ENCODE measurements around the gene NEURL3.
"Not testable (repeated sequence)": the region's sequence is repeated elsewhere in the genome, so short reads cannot be mapped to it uniquely, and the experiment has no call there.

Gene NEURL3

GRCh38 chr2:96502891-96503636, 2.1 kb downstream of the NEURL3 start:
- H3K36me3 ChIP-seq (ENCODE audit: control insufficient read depth in 2 of 2, insufficient read depth in 2 of 2, low read length in 2 of 2) = no peaks in the 10 kb centered on the region
- H3K9ac ChIP-seq (ENCODE audit: low read length in 2 of 2) = no peak overlapping the region
- H3K4me3 ChIP-seq (ENCODE audit: low read length in 2 of 2) = no peak overlapping the region
- H3K27me3 ChIP-seq (ENCODE audit: control insufficient read depth in 1 of 2, insufficient read depth in 2 of 2, low read length in 2 of 2) = peaks cover 20 to 26% of the 10 kb centered on the region in 2 donors
- no peaks in the 10 kb centered on the region for H3K9me3 ChIP-seq (ENCODE audit: control insufficient read depth in 2 of 2, low read length in 2 of 2)
- peaks cover 12% of the 10 kb centered on the region for H3K4me1 ChIP-seq (ENCODE audit: control insufficient read depth, insufficient read depth, low read length)
- no peak overlapping the region for H3K27ac ChIP-seq (ENCODE audit: low read length)

GRCh38 chr2:96501886-96502810, 3.0 kb downstream of the NEURL3 start:
- Histone ChIP-seq H3K9me3 (ENCODE audit: control insufficient read depth in 2 of 2, low read length in 2 of 2) (no peaks in the 10 kb centered on the region), H3K27ac (ENCODE audit: low read length) (no peak overlapping the region), H3K27me3 (ENCODE audit: control insufficient read depth in 1 of 2, insufficient read depth in 2 of 2, low read length in 2 of 2) (peaks cover 20 to 26% of the 10 kb centered on the region in 2 donors), H3K9ac (ENCODE audit: low read length in 2 of 2) (no peak overlapping the region), H3K4me1 (ENCODE audit: control insufficient read depth, insufficient read depth, low read length) (peaks cover 8% of the 10 kb centered on the region), H3K4me3 (ENCODE audit: low read length in 2 of 2) (no peak overlapping the region), H3K36me3 (ENCODE audit: control insufficient read depth in 2 of 2, insufficient read depth in 2 of 2, low read length in 2 of 2) (no peaks in the 10 kb centered on the region)

GRCh38 chr2:96501471-96501874, 3.7 kb downstream of the NEURL3 start:
- H3K4me3 ChIP-seq (ENCODE audit: low read length in 2 of 2) = no peak overlapping the region
- no peaks in the 10 kb centered on the region for H3K36me3 ChIP-seq (ENCODE audit: control insufficient read depth in 2 of 2, insufficient read depth in 2 of 2, low read length in 2 of 2)
- H3K9me3 ChIP-seq (ENCODE audit: control insufficient read depth in 2 of 2, low read length in 2 of 2) = no peaks in the 10 kb centered on the region
- peaks cover 8% of the 10 kb centered on the region for H3K4me1 ChIP-seq (ENCODE audit: control insufficient read depth, insufficient read depth, low read length)
- H3K27ac ChIP-seq (ENCODE audit: low read length) = no peak overlapping the region
- no peak overlapping the region for H3K9ac ChIP-seq (ENCODE audit: low read length in 2 of 2)
- peaks cover 20 to 26% of the 10 kb centered on the region in 2 donors for H3K27me3 ChIP-seq (ENCODE audit: control insufficient read depth in 1 of 2, insufficient read depth in 2 of 2, low read length in 2 of 2)

GRCh38 chr2:96500385-96501066, 4.6 kb downstream of the NEURL3 start:
- Histone ChIP-seq H3K9me3 (ENCODE audit: control insufficient read depth in 2 of 2, low read length in 2 of 2) (no peaks in the 10 kb centered on the region), H3K27me3 (ENCODE audit: control insufficient read depth in 1 of 2, insufficient read depth in 2 of 2, low read length in 2 of 2) (peaks cover 20 to 26% of the 10 kb centered on the region in 2 donors), H3K4me3 (ENCODE audit: low read length in 2 of 2) (no peak overlapping the region), H3K36me3 (ENCODE audit: control insufficient read depth in 2 of 2, insufficient read depth in 2 of 2, low read length in 2 of 2) (no peaks in the 10 kb centered on the region), H3K4me1 (ENCODE audit: control insufficient read depth, insufficient read depth, low read length) (peaks cover 8% of the 10 kb centered on the region), H3K9ac (ENCODE audit: low read length in 2 of 2) (no peak overlapping the region), H3K27ac (ENCODE audit: low read length) (no peak overlapping the region)

GRCh38 chr2:96499061-96499960, 5.8 kb downstream of the NEURL3 start:
- Histone ChIP-seq H3K27ac (ENCODE audit: low read length) (no peak overlapping the region), H3K9ac (ENCODE audit: low read length in 2 of 2) (no peak overlapping the region), H3K27me3 (ENCODE audit: control insufficient read depth in 1 of 2, insufficient read depth in 2 of 2, low read length in 2 of 2) (peaks cover 20 to 26% of the 10 kb centered on the region in 2 donors), H3K36me3 (ENCODE audit: control insufficient read depth in 2 of 2, insufficient read depth in 2 of 2, low read length in 2 of 2) (no peaks in the 10 kb centered on the region), H3K4me1 (ENCODE audit: control insufficient read depth, insufficient read depth, low read length) (peaks cover 8% of the 10 kb centered on the region), H3K9me3 (ENCODE audit: control insufficient read depth in 2 of 2, low read length in 2 of 2) (peaks cover 0 to 2% of the 10 kb centered on the region in 2 donors), H3K4me3 (ENCODE audit: low read length in 2 of 2) (no peak overlapping the region)

GRCh38 chr2:96498611-96499010, 6.5 kb downstream of the NEURL3 start:
- H3K27ac ChIP-seq (ENCODE audit: low read length); H3K4me1 ChIP-seq (ENCODE audit: control insufficient read depth, insufficient read depth, low read length); H3K36me3 ChIP-seq (ENCODE audit: control insufficient read depth in 2 of 2, insufficient read depth in 2 of 2, low read length in 2 of 2); H3K9me3 ChIP-seq (ENCODE audit: control insufficient read depth in 2 of 2, low read length in 2 of 2); H3K4me3 ChIP-seq (ENCODE audit: low read length in 2 of 2); H3K9ac ChIP-seq (ENCODE audit: low read length in 2 of 2): not testable (repeated sequence)
- H3K27me3 ChIP-seq (ENCODE audit: control insufficient read depth in 1 of 2, insufficient read depth in 2 of 2, low read length in 2 of 2) = peaks cover 19 to 26% of the 10 kb centered on the region in 2 donors

GRCh38 chr2:96498021-96498431, 7.1 kb downstream of the NEURL3 start:
- H3K27ac ChIP-seq (ENCODE audit: low read length) = no peak overlapping the region
- H3K27me3 ChIP-seq (ENCODE audit: control insufficient read depth in 1 of 2, insufficient read depth in 2 of 2, low read length in 2 of 2) = peaks cover 16 to 26% of the 10 kb centered on the region in 2 donors
- no peaks in the 10 kb centered on the region for H3K36me3 ChIP-seq (ENCODE audit: control insufficient read depth in 2 of 2, insufficient read depth in 2 of 2, low read length in 2 of 2)
- H3K9ac ChIP-seq (ENCODE audit: low read length in 2 of 2) = no peak overlapping the region
- peaks cover 0 to 2% of the 10 kb centered on the region in 2 donors for H3K9me3 ChIP-seq (ENCODE audit: control insufficient read depth in 2 of 2, low read length in 2 of 2)
- H3K4me3 ChIP-seq (ENCODE audit: low read length in 2 of 2) = no peak overlapping the region
- H3K4me1 ChIP-seq (ENCODE audit: control insufficient read depth, insufficient read depth, low read length) = peaks cover 8% of the 10 kb centered on the region

- no peak overlapping the region for H3K27ac ChIP-seq (ENCODE audit: low read length)
- no peak overlapping the region for H3K4me3 ChIP-seq (ENCODE audit: low read length in 2 of 2)
- peaks cover 4% of the 10 kb centered on the region for H3K4me1 ChIP-seq (ENCODE audit: control insufficient read depth, insufficient read depth, low read length)
- no peaks in the 10 kb centered on the region for H3K36me3 ChIP-seq (ENCODE audit: control insufficient read depth in 2 of 2, insufficient read depth in 2 of 2, low read length in 2 of 2)
- H3K9me3 ChIP-seq (ENCODE audit: control insufficient read depth in 2 of 2, low read length in 2 of 2) = peaks cover 0 to 2% of the 10 kb centered on the region in 2 donors
- peaks cover 4 to 12% of the 10 kb centered on the region in 2 donors for H3K27me3 ChIP-seq (ENCODE audit: control insufficient read depth in 1 of 2, insufficient read depth in 2 of 2, low read length in 2 of 2)
- H3K9ac ChIP-seq (ENCODE audit: low read length in 2 of 2) = no peak overlapping the region
These were observed 9.1 kb downstream of the NEURL3 start for GRCh38 chr2:96495982-96496629.

- H3K36me3 ChIP-seq (ENCODE audit: control insufficient read depth in 2 of 2, insufficient read depth in 2 of 2, low read length in 2 of 2) = no peaks in the 10 kb centered on the region
- H3K27me3 ChIP-seq (ENCODE audit: control insufficient read depth in 1 of 2, insufficient read depth in 2 of 2, low read length in 2 of 2) = no peaks in the 10 kb centered on the region
- no peak overlapping the region for H3K27ac ChIP-seq (ENCODE audit: low read length)
- H3K9ac ChIP-seq (ENCODE audit: low read length in 2 of 2) = no peak overlapping the region
- no peaks in the 10 kb centered on the region for H3K4me1 ChIP-seq (ENCODE audit: control insufficient read depth, insufficient read depth, low read length)
- H3K9me3 ChIP-seq (ENCODE audit: control insufficient read depth in 2 of 2, low read length in 2 of 2) = peaks cover 0 to 2% of the 10 kb centered on the region in 2 donors
- no peak overlapping the region for H3K4me3 ChIP-seq (ENCODE audit: low read length in 2 of 2)
These were observed 11.0 kb downstream of the NEURL3 start for GRCh38 chr2:96494188-96494587.
